SJCRH30 (cell line): ENCODE data around the gene BMPR1A. TPM values are rescaled to one million over a fixed set of nuclear protein-coding genes. Genes with fewer than 3 reads are reported as not detected.

Experiments
- DNase-seq, 2 experiments: peaks; one replicate each; pipeline ENCODE4 v3.0.0-alpha.2; 2015 to 2020
- H3K27ac ChIP-seq: fragments of 250-450 bp; sonication (Bioruptor Pico); 2 replicates; pipeline ENCODE4 v1.5.1; 2020; ENCODE audit warnings: mild to moderate bottlenecking, moderate library complexity
- H3K27me3 ChIP-seq: fragments of 250-450 bp; sonication (Bioruptor Pico); 2 replicates; pipeline ENCODE4 v1.5.1; 2020; ENCODE audit warnings: mild to moderate bottlenecking, moderate library complexity
- H3K36me3 ChIP-seq: fragments of 250-450 bp; sonication (Bioruptor Pico); 2 replicates; pipeline ENCODE4 v1.5.1; 2020; ENCODE audit warnings: mild to moderate bottlenecking, moderate library complexity
- H3K4me1 ChIP-seq: fragments of 250-450 bp; sonication (Bioruptor Pico); 2 replicates; pipeline ENCODE4 v1.5.1; 2020; ENCODE audit warnings: mild to moderate bottlenecking, moderate library complexity
- H3K4me3 ChIP-seq: fragments of 250-450 bp; sonication (Bioruptor Pico); 2 replicates; pipeline ENCODE4 v1.5.1; 2020; ENCODE audit warnings: mild to moderate bottlenecking, moderate library complexity
- H3K9me3 ChIP-seq: fragments of 250-450 bp; sonication (Bioruptor Pico); replicated peaks from 2 replicates; pipeline ENCODE4 v1.5.1; 2020; ENCODE audit warnings: mild to moderate bottlenecking, moderate library complexity
- total RNA-seq: library from RNA; depleted of rRNA; stranded (reverse); fragments of >200 nt; shearing (Covaris generic); gene quantifications from 2 replicates; pipeline ENCODE4 v1.2.3, GENCODE V29; 2014

The BMPR1A gene
- total RNA-seq, 1 experiment from 2014 or later, result 36.3 TPM

DNA sequence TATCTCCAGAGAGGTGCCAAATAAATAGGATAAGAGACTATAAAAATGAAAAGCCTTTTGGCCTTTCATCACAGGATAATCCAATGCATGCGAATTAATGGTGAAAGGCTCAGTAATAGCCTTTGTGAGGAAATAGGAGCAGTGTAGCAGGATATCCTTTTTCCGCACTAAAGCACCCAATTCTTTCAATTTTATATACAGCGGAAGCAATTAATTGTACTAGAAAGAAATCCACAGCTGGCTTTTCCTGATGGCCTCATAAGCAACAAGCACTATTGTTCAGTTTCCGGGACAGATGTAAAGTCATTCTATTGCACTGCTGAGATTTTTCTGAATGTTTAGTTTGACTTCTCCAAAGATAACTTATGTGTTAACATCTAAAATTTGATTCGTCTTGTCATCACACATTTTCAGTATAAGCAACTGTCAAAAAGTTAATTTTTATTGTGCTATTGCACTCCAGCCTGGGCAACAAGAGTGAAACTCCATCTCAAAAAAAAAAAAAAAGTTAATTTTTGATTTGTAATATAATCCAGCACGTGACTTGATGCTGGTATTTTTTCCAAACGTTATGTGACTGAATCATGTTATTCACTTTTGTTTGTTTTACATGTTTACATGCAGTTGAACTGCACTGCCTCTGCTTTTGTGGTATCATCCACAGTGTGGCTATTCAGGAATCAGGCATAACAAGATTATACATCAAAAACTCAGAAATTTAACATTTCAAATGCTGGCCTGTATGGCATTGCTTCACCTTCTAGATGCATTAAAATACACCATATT is 8.4 kb upstream of the BMPR1A start:
- DNase-seq, result peak in 1 of 2 experiments; percentile 18
- no peaks in the 10 kb centered on the region for H3K9me3 ChIP-seq
- no peaks in the 10 kb centered on the region for H3K27me3 ChIP-seq
- no peak overlapping the region for H3K27ac ChIP-seq
- no peak overlapping the region for H3K4me3 ChIP-seq
- H3K4me1 ChIP-seq, result no peaks in the 10 kb centered on the region
- H3K36me3 ChIP-seq, result no peaks in the 10 kb centered on the region

- H3K27ac ChIP-seq, result no peak overlapping the region
- no peaks in the 10 kb centered on the region for H3K27me3 ChIP-seq
- no peaks in the 10 kb centered on the region for H3K9me3 ChIP-seq
- H3K36me3 ChIP-seq, result no peaks in the 10 kb centered on the region
- DNase-seq, result no peak
- H3K4me1 ChIP-seq, result no peaks in the 10 kb centered on the region
- H3K4me3 ChIP-seq, result no peak overlapping the region
Measured at GRCh38 chr10:86749854-86750253, 6.6 kb upstream of the BMPR1A start.

- H3K27me3 ChIP-seq, result no peaks in the 10 kb centered on the region
- H3K27ac ChIP-seq, result no peak overlapping the region
- no peak overlapping the region for H3K4me3 ChIP-seq
- no peaks in the 10 kb centered on the region for H3K9me3 ChIP-seq
- H3K4me1 ChIP-seq, result no peaks in the 10 kb centered on the region
- no peak for DNase-seq
- H3K36me3 ChIP-seq, result no peaks in the 10 kb centered on the region
Measured at GRCh38 chr10:86751477-86751876, 4.9 kb upstream of the BMPR1A start.

GRCh38 chr10:86752311-86752710 is 4.1 kb upstream of the BMPR1A start:
- Histone ChIP-seq H3K27me3 (no peaks in the 10 kb centered on the region), H3K9me3 (no peaks in the 10 kb centered on the region), H3K27ac (no peak overlapping the region), H3K4me3 (no peak overlapping the region), H3K36me3 (no peaks in the 10 kb centered on the region), H3K4me1 (no peaks in the 10 kb centered on the region)
- DNase-seq, result peak in 1 of 2 experiments; percentile 15

- Histone ChIP-seq H3K9me3 (no peaks in the 10 kb centered on the region), H3K27ac (no peak overlapping the region), H3K4me1 (no peaks in the 10 kb centered on the region), H3K36me3 (no peaks in the 10 kb centered on the region), H3K27me3 (no peaks in the 10 kb centered on the region), H3K4me3 (no peak overlapping the region)
- DNase-seq, result no peak
Measured at GRCh38 chr10:86753051-86753450, 3.4 kb upstream of the BMPR1A start.

DNA sequence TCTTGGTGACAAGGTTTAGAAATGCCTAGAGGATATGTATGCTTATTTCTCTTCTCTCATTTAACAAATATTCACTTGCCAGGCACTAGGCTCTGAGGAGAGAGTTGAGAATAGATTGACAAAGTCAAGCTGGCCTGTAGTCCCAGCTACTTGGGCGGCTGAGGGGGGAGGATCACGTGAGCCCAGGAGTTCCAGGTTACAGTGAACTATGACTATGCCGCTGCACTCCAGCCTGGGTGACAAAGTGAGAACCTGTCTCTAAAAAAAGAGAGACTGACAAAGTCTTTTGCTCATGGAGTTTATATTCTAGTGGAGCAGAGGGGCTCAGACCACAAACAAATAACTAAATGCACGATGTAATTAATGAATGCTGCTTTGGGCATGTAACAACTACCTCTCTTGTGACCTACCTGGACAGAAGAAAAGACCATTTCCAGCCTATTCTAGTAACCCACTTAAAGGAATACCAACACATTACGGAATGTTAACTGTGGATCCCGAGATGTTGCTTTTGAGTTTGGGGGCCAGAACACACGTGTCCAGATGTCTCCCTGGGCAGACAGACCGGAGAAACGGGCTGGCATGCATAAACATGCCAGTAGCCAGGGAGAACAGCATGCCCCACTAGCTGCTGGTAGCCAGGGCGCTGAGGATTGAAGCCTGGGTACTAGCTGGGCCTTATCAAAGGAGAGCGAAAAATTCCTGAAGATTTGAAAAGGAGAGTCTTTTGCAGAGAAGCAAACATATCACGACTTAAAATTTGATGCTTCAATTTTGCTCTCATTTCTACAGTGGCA is 2.6 kb upstream of the BMPR1A start:
- Histone ChIP-seq H3K9me3 (no peaks in the 10 kb centered on the region), H3K4me3 (no peak overlapping the region), H3K27ac (no peak overlapping the region), H3K36me3 (no peaks in the 10 kb centered on the region), H3K4me1 (no peaks in the 10 kb centered on the region), H3K27me3 (no peaks in the 10 kb centered on the region)
- DNase-seq, result no peak

- H3K9me3 ChIP-seq, result no peaks in the 10 kb centered on the region
- no peaks in the 10 kb centered on the region for H3K4me1 ChIP-seq
- peak overlapping the region; percentile 98 for H3K27ac ChIP-seq
- no peaks in the 10 kb centered on the region for H3K36me3 ChIP-seq
- H3K4me3 ChIP-seq, result peak overlapping the region; percentile 74
- H3K27me3 ChIP-seq, result no peaks in the 10 kb centered on the region
- no peak for DNase-seq
Measured at GRCh38 chr10:86755454-86755739, 1.0 kb upstream of the BMPR1A start.

- no peaks in the 10 kb centered on the region for H3K27me3 ChIP-seq
- DNase-seq, result peak; percentile 86 to 88
- H3K36me3 ChIP-seq, result 0 out of 2 replicates have a peak, but pooled peaks cover 3% of the 10 kb centered on the region
- H3K9me3 ChIP-seq, result no peaks in the 10 kb centered on the region
- peak overlapping the region; percentile 98 for H3K27ac ChIP-seq
- peak overlapping the region; percentile 74 for H3K4me3 ChIP-seq
- H3K4me1 ChIP-seq, result no peaks in the 10 kb centered on the region
Measured at GRCh38 chr10:86755740-86756510, 494 bp upstream of the BMPR1A start.

GRCh38 chr10:86757113-86757972 is 924 bp downstream of the BMPR1A start:
- Histone ChIP-seq H3K9me3 (no peaks in the 10 kb centered on the region), H3K4me3 (peak overlapping the region; percentile 74), H3K27ac (peak overlapping the region; percentile 62), H3K4me1 (no peaks in the 10 kb centered on the region), H3K36me3 (0 out of 2 replicates have a peak, but pooled peaks cover 3% of the 10 kb centered on the region), H3K27me3 (no peaks in the 10 kb centered on the region)
- DNase-seq, result peak; percentile 44 to 58

GRCh38 chr10:86758189-86759072 is 2.0 kb downstream of the BMPR1A start:
- Histone ChIP-seq H3K27me3 (no peaks in the 10 kb centered on the region), H3K4me3 (peak overlapping the region; percentile 74), H3K4me1 (no peaks in the 10 kb centered on the region), H3K36me3 (0 out of 2 replicates have a peak, but pooled peaks cover 3% of the 10 kb centered on the region), H3K27ac (no peak overlapping the region), H3K9me3 (no peaks in the 10 kb centered on the region)
- DNase-seq, result peak in 1 of 2 experiments; percentile 18

- H3K36me3 ChIP-seq, result 0 out of 2 replicates have a peak, but pooled peaks cover 3% of the 10 kb centered on the region
- H3K27me3 ChIP-seq, result no peaks in the 10 kb centered on the region
- no peak overlapping the region for H3K4me3 ChIP-seq
- H3K9me3 ChIP-seq, result no peaks in the 10 kb centered on the region
- no peaks in the 10 kb centered on the region for H3K4me1 ChIP-seq
- H3K27ac ChIP-seq, result no peak overlapping the region
- no peak for DNase-seq
Measured at GRCh38 chr10:86759073-86759672, 2.8 kb downstream of the BMPR1A start.

- no peak overlapping the region for H3K27ac ChIP-seq
Measured at GRCh38 chr10:86763404-86763803, 7.0 kb downstream of the BMPR1A start.

DNA sequence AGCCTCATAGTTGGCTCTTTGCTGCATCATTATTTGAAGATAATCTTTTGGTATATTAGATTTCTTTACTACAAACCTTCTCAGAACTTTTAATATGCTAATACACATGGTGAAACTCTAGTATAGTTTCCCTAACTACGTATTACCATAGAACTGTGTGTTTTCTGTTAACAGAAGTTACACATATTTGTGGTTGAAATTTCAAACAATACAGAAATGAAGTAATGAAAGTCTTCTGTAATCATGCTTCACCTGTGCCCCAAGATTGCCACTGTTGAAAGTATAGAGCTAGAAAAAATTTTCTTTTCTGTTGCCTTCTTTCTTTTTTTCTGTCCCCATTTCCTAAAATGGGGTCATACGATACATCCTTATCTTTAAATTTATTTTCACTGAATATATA is 9.1 kb downstream of the BMPR1A start:
- no peaks in the 10 kb centered on the region for H3K27me3 ChIP-seq
- 0 out of 2 replicates have a peak, but pooled peaks cover 2% of the 10 kb centered on the region for H3K36me3 ChIP-seq
- H3K4me1 ChIP-seq, result no peaks in the 10 kb centered on the region
- no peak overlapping the region for H3K4me3 ChIP-seq
- no peak for DNase-seq
- H3K27ac ChIP-seq, result no peak overlapping the region
- H3K9me3 ChIP-seq, result no peaks in the 10 kb centered on the region

More at GRCh38 chr10:86763404-86763803, 7.0 kb downstream of the BMPR1A start:
- Histone ChIP-seq H3K4me1 (no peaks in the 10 kb centered on the region), H3K9me3 (no peaks in the 10 kb centered on the region), H3K27me3 (no peaks in the 10 kb centered on the region), H3K36me3 (0 out of 2 replicates have a peak, but pooled peaks cover 3% of the 10 kb centered on the region), H3K4me3 (no peak overlapping the region)
- no peak for DNase-seq
